NCI-H2227 treated with DMSO at 0.1 percent for 48 hours (cell line): ENCODE measurements around the gene ERC2.

Source experiments
- DNase-seq: peaks from one replicate; lab custom pipeline; 2025; lab: John Stamatoyannopoulos, UW

ERC2 gene

DNA sequence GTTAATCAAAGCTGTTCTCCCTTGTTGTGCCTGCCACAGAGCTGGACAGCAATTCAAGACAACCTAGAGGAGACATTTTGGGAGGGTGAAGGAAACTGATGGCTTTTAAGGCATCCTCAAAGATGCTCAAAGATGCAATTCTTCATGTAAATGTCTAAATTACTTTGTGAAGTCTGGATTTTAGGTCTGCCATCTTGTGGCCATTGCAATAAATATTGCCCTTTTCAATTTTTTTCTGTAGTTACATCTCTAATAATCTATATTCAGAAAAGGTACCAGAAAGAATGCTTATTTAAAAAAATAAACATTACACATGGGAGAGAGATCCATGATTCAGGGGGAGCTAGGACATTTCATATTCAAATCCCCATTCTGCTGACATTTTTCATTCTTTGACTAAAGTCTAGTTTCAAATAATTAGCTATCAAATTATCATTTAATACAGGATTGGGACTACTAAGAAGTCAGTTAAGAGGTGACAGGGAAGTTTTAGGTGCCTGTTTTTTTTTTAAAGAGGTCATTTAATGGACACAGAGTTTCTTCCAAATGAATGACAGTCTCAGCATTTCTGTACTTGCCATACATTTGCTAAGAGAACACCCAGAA lies 721.4 kb downstream of the ERC2 start:
- DNase-seq: no peak

DNA sequence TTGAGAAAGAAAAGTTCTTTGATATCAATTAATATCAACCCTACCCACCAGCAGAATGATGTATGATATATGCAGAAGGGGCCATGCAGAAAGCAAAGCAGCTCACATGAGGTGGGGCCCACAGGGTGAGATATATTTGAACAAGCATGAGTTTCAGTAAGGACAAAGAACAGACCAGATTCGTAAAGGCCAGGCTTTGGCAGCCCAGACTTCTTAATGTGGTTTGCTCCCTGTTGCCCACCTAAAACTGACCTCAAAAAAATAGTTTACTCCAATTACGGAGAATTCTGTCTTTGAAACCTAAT lies 725.5 kb downstream of the ERC2 start:
- no peak for DNase-seq

DNA sequence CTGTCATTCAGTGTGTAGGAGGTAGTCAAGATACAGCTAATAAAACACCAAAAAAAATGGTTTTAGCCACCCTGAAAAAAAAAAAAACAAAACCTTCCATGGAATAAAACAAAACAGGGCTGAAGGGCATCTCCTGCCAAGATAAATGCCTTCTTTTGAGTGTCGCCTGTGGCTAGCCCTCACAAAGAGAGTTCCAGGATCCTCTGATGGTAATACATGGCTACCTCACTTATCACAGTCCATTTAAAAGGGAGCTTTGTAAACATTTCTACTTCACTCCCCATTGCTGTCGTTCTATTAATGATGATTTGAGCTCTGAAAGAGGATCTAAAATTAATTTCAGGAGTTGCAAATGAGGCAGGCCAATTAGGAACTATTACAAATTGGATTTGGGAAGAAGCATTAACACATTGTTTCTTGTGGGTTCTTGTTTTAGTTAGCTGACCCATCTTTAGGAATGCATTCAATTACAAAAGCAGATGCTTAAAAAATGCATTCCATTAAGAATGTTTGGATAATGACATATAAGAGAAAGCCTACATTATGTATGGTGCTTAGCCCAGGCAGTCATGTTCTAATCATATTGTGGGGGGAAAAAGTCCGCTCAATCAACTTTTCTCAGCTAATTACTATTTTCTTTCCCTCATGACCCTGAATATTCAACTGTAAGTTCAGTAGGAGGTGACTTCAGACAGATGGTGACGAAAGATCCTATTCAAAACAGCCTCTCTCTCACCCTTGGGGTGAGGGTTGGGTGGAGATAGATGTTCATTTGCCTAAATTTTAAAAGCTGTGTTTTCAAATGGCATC lies 726.0 kb downstream of the ERC2 start:
- no peak for DNase-seq

DNA sequence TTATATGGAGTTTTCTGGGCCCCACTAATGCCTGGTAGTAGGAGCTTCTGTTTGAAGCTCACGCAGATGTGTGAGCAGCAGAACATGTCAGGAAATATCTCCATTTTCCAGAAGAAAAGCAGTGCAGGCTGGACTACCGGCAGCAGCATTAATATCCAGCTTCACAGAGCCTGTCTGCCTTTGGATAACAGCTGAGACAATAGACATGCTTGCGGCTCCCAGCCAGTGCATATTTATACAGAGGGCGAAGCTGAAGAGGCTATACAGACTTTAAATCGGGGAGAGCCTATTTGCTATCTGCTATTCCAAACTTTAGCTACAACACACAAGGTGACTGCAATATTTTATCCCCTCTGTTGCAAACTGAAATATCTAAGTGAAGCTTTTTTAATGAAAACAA lies 731.1 kb downstream of the ERC2 start:
- DNase-seq: no peak

DNA sequence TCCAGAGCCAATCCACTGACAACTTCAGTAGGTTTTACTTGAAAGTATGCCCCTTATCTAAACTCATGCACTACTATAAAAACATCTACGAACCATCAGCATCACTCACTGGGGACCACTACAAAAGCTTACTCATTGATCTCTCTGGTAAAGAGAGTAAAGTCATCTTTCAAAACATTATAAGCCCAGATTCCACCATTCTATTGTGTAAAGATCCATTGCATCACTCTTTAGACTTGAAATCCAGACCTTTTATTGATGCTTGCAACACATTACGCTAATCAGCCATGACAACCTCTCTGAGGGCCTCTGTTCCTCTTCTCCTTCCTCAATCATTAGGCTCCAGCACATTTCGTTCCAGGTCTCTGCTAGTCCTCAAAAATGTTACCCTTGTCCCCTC lies 732.3 kb downstream of the ERC2 start:
- no peak for DNase-seq

DNA sequence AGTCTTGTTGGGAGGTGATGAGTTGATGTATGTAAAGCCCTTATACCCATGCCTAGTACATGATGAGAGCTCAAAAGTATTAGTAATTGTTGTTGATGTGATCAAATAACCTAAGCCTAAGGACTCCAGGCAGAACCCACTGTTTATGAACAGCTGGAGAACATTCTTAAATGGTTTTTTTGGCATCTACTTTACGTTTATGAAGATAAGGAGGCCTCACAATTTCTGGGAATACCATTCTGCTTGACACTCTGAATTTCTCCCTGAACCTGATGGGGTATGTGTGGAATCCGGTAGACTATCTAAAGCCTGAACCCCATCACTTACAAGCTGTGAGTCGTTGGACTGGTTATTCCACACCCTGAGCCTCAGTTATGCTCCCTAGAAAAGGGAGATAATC lies 736.5 kb downstream of the ERC2 start:
- DNase-seq: no peak

DNA sequence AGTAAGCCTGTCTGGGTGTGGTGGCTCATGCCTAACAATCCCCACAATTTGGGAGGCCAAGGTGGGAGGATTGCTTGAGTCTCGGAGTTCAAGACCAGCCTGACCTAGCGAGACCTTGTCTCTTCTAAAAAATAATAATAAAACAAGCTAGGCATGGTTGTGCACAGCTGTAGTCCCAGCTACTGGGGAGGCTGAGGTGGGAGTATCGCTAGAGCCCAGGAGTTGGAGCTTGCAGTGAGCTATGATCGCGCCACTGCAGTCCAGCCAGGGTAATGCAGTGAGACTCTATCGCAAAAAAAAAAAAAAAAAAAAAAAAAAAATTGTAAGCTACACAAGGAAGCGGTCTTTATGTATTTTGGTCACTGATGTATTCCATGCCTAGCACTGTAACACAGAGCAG lies 738.7 kb downstream of the ERC2 start:
- DNase-seq: no peak

DNA sequence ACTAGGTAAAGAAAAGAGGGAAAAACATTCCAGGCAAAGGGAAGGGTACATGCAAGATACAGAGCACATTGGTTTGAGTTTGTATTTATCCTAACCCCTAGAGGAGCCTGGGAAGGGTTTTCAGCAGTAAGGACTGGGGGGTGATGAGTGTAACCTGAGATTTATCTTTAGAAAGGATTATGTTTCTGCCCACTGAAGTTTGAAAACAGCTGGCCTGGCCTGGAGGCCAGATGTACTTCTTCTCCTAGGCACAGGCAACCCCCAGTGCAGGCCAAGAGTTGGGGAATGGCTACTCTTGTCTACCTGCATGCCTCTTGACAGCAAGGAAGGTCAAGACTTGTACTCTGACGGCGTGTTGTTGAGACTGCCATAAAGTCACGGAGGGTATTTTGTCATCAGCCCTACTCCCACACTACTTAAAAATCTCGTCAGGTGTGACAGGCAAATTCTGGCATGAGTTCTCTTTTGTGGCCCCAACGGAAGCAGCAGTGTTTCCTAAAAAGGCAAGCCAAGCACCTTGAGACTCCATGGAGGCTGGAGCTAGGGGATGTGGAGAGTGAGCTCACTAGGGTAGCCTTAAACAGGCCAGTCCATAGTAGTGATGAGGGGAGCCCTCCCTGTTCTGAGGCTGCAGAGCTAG lies 739.7 kb downstream of the ERC2 start:
- DNase-seq: no peak

DNA sequence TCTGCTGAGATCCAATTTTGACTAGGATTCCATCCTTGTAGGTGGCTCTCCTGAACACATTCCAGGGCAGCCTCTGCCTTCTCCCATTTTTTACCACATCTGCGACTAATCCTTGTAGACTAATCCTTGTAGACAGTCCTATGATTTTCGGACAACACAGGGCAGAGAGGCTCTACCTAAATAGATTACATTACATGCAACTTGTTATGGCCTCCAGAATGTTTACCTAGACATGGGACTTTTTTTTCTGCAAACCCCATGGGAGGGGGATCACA lies 741.8 kb downstream of the ERC2 start:
- no peak for DNase-seq

DNA sequence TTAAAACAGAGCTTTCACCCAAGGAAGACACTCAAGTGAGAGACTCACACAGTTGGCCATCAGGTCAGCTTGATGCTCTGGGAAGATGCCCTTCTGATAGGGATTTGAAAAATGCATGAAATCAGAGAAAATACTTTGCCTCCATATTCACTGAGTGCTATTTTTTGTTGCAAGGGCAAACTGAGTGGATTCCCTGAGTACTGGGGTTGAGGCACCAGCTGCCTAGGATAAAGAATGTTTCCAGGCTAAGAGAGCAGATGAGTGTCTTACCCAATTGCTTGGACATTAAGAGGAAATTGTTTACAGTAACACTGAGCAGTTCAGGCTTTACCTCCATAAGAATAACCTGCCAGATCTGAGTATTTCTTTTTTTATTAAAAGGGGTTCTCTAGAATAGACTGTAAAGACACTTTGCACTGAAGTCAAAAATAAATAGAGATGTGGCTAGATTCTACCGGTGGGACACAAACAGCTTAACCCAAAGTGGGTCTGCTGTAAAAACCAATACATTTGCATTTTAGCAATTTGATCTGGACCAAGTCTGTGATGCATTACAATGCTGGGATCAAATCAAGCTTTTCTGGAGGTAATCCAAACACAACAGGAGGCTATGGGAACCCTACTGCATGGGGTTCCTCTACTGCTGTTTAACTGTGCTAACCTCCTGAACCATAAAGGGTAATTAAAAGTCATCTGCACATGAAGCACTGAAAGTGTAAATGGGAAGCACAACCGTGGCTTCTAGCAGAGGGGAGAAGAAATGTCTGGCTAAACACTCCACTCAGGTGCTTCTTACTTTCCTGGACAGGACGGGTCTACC lies 742.4 kb downstream of the ERC2 start:
- no peak for DNase-seq

DNA sequence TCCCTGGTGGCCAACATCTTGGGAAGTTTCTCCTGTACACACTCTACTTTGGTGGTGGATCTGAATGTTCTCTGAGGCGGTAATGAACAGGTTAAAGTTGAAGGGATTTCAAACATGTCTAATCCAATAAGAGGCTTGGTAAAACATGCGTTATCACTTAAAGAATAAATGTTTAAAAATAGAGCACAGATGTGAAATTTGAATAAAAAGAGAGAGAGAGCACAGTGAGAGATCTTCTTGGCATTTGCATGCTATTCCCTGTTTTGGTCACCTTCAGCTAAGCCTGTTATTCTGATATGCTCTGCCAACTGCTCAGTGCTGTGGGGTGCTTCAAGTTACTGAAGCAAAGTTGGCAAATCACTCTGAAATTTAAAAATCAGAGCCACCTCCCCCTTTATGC lies 743.4 kb downstream of the ERC2 start:
- no peak for DNase-seq

DNA sequence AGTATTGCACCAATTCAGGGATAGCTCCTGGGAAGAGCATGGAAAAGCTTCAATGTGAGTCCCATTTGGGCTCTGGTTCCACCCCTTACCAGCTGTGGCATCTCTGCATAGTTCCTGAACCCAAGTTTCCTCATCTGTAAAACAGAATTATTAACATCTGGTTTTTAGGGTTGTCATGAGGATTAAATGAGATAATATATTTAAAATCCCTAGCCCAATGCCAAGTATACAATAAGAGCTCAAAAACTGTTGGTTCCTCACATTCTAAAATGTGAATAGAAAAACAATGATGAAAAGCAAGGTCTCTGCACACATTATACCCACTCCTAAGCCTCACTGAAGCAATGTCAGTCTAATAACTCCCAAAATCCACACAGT lies 743.9 kb downstream of the ERC2 start:
- DNase-seq: no peak

DNA sequence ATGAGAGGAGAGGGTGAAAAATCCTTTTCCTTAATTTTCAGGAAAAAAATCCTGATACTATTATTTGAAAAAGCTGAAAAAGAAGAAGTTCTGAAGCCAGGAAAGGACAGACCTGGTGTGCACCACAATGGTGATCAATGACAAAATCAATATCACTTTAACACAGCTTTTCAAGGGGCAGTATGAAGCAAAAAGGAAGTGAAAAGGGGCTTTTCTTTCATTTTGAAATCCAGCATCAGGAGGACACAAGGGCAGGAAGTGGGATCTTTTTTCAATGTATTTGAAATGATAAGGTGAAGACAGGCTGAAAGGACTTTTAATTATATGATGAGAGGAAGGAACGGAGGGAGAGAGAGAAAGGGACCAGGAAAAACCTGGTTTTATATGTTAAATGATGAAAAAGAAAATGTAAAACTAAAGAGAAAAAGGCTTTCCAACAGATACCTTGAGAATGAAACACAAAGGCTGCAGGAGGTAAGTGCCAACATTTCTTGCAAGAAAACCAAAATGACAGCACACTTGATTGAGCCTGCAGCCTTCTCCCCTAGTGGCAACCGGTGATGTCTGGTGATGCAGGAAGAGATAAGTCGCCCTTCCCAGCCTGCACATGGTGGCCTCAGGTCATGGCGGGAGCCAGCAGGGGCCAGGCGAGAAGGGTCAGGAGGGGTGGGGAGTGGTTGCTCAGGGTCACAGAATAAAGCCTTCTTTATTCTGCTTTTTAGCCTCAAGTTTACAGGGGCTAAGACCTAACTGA lies 744.4 kb downstream of the ERC2 start:
- no peak for DNase-seq

DNA sequence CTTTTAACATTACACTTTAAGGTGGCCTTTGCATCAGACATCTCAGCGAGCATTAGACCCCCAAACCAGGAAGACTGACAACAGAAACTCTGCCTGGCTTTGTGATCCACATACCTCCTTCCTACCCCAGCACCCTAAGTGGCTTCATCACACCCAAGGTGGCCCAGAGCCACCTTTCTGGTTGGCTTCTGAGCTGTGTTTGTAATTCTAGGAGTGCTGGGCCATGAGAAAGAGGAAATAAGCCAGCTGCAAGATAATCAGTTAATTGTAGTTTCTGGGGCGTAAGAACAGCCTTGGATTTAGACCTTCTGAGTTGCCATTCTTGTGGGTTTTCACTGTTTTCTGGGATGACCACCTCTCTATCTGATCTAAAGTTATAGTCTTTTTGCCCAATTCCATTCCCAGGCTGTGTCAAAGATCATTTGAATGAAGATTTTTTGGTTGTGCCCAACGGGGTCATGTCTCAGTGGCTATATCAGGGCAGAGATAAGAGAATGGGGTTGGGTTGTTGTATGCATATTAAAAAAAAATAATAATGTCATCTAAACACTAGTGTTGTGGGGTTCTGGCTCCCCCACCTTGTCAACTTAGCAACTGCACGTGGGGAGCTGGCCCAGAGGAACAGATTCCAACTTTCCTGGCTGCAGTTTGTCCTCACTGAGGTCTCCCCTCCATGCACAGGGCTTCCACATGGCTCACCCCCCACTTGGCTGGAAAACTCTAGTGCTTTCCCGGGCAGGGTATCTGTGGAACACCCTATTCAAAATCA lies 746.4 kb downstream of the ERC2 start:
- no peak for DNase-seq

DNA sequence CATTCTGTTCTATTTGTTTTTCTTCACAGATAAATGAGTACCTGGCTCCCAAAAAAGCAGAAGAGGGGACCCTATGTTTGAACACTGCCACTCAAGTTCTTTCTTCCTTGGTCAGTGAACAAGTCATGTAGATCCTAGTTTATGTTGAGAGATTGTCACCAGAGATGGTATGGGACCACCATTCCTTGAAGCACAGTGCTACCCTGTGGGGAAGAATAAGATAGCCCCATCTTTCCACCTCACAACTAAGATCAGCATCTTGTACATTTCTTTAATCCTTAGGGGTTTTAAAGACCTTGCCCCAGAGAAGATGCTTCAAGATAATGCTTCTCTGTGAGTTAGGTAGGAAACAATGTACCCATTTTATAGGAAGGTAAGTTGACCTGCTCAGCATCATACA lies 747.7 kb downstream of the ERC2 start:
- DNase-seq: no peak

DNA sequence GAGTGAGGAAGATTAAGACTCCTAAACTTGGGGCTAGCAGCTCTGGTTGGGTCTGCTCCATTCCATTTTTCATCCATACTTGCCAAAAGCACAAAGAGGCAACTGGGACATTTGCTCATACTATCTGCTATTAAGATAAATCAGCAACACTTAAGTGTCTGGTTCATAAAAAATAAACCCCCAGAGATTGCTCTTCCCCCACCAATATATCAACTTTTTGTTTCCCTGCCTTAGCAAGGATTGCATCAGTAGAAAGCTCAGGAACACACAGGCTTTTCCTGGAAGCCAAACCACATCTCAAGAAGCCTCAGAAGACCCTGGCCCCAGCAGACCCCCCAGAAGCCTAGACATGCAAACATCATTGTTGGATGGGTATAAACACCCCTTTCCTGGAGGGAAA lies 748.8 kb downstream of the ERC2 start:
- DNase-seq: no peak

DNA sequence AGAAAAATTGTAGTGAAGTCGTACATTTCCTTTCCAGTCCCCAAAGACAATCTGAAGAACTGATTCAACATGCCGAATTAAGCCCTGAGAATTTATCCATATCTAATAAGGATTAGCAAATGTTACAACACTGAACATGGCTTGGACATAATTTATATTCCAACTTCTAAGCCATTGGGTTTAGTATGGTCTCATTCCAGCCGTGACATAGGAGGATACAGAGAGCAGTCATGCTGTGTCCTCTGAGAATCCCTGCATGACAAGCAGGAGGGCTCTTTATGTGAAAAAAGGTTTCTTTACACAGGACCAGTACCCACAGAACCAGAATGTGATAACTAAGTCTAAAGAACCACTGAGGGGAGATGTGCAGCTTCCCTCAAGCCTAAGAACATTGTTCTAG lies 749.3 kb downstream of the ERC2 start:
- DNase-seq: no peak

DNA sequence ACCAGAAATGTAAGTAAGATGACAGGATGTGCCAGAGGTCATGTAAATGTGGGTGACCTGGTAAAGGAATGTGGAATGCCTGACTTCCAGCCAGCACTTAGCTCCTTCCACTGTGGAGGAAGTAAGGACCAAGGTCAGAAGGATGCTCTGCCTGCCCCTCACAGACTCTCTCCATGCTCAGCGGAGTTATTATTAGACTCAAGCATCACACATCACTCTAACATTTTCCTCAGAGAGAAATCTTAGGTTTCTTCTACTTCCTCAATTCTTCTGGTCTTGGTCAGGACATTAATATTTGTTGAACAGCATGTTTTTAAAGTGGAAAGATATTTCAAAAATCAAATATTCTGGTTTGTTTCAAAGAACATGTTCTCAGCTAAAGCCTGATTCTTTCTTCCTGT lies 749.7 kb downstream of the ERC2 start:
- DNase-seq: no peak

DNA sequence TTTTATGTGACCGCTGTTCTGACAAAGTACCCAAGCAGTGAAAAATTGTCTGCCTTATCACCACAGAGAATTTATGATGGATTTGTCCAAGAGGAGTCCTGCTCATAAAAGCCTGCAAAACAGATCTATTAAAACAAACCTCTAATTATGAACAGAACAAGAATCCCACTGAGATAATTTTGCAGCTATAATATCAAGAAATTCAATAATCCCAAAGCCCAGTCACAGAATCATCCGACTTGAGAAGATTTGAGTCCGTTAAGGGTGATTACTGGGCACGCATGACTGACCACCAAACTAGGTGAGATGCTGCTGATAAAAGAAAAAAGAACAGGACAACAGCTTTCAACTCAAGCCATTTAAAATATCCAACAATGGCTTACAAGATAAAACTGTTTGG lies 750.2 kb downstream of the ERC2 start:
- DNase-seq: peak; percentile 18

DNA sequence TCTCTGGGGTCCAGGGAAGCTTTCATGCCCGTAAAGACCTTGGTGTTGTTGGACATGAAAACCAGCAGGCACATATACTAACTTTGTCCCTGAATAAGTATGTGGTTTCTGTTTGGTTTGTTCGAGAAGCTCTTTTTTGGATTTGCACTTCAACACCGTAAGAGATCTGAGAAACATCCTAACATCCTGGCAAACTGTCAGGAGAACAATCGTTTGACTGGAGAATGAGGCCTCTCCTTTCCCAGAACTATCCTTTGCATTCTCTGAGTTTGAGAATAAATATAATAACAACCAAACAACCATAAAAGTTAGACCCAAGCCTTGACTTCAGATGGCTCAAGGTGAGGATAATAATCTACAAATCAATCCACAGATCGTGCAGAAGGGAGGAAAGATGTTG lies 750.8 kb downstream of the ERC2 start:
- no peak for DNase-seq

DNA sequence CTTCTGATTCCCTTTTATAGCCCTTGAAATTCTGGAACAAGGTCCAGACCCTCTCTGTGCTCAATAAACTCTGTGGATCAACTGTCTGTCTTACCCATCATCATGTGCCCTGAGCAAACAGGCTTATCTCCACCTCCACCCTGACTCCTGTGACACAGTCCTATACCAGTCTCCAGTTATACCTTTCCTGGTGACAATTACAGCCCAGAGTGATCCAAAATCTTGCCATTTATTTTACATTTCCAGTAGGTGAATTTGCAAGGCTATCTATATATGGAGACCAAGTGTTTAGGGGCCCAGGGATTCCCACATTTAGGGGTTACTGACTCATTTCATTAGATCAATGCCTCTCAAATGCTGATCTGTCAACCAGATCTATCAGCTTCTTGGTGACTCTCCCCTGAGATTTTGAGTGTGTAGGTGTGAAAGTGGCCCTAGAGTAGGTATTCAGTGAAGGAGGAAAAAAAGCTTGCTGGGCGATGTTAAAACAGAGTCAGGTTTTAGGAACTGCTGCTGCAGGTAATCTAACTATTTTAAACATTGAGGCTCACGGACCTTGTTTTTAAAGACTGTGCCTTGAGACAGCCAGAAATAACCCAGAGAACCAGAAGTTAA lies 751.5 kb downstream of the ERC2 start:
- DNase-seq: no peak
